BJ (cell line): ENCODE results near the gene GCK. TPM values are rescaled to one million over a fixed set of nuclear protein-coding genes. Genes with fewer than 3 reads are reported as not detected.

ENCODE experiments used
- CTCF ChIA-PET: fragments of 350-600 bp; formaldehyde crosslinking; extraction: SDS; loops from one replicate; lab custom pipeline; 2021; ENCODE audit warnings: antibody characterized with exemption, inconsistent platforms; lab: Yijun Ruan, JAX
- POLR2A ChIA-PET: fragments of 300-600 bp; sonication (Branson Sonifier 250); formaldehyde crosslinking; extraction: SDS; loops from one replicate; lab custom pipeline; 2021; ENCODE audit warnings: antibody characterized with exemption; lab: Charles Lee
- DNase-seq: peaks from one replicate; pipeline ENCODE4 v3.0.0-alpha.2; 2011; ENCODE audit warnings: low read depth
- H3K27me3 ChIP-seq: 2 replicates; pipeline ENCODE4 v1.6.0; 2011; ENCODE audit warnings: low read length; ENCODE audit not compliant: control insufficient read depth, insufficient read depth
- H3K36me3 ChIP-seq: 2 replicates; pipeline ENCODE4 v1.5.1; 2011; ENCODE audit warnings: low read length; ENCODE audit not compliant: control insufficient read depth, insufficient read depth
- H3K4me3 ChIP-seq: 2 replicates; pipeline ENCODE4 v1.5.1; 2011; ENCODE audit warnings: low read depth, mild to moderate bottlenecking, control low read depth, low read length
- polyA plus RNA-seq: library from polyadenylated mRNA; depleted of rRNA; stranded (reverse); fragments of >200 nt; gene quantifications from 2 replicates; pipeline ENCODE4 v1.2.3, GENCODE V29; 2011
- TF ChIP-seq, protein P1 (sequence below): IDR thresholded peaks from 2 replicates; pipeline ENCODE4 v1.5.1; 2011; ENCODE audit warnings: low read depth, mild to moderate bottlenecking, control low read depth, inconsistent platforms, low read length, moderate library complexity; ENCODE audit not compliant: insufficient read depth

Gene GCK
- polyA plus RNA-seq, 1 experiment: 0.40 TPM

GRCh38 chr7:44212581-44213184 is 23.4 kb upstream of the GCK start:
- DNase-seq: no peak
- ChIA-PET POLR2A (interaction anchor here (0.5 kb wide), 1 partner anchor 262 kb away, joined by 9 read pairs; no protein-coding TSS in a partner anchor), CTCF (interaction anchor here (1.3 kb wide), 1 partner anchor 8 kb away, joined by 4 read pairs; no protein-coding TSS in a partner anchor)
- Histone ChIP-seq H3K4me3 (no peak overlapping the region), H3K36me3 (peaks cover 41% of the 10 kb centered on the region), H3K27me3 (no peaks in the 10 kb centered on the region)
- TF ChIP-seq, protein P1, sequence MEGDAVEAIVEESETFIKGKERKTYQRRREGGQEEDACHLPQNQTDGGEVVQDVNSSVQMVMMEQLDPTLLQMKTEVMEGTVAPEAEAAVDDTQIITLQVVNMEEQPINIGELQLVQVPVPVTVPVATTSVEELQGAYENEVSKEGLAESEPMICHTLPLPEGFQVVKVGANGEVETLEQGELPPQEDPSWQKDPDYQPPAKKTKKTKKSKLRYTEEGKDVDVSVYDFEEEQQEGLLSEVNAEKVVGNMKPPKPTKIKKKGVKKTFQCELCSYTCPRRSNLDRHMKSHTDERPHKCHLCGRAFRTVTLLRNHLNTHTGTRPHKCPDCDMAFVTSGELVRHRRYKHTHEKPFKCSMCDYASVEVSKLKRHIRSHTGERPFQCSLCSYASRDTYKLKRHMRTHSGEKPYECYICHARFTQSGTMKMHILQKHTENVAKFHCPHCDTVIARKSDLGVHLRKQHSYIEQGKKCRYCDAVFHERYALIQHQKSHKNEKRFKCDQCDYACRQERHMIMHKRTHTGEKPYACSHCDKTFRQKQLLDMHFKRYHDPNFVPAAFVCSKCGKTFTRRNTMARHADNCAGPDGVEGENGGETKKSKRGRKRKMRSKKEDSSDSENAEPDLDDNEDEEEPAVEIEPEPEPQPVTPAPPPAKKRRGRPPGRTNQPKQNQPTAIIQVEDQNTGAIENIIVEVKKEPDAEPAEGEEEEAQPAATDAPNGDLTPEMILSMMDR: no peak

DNA sequence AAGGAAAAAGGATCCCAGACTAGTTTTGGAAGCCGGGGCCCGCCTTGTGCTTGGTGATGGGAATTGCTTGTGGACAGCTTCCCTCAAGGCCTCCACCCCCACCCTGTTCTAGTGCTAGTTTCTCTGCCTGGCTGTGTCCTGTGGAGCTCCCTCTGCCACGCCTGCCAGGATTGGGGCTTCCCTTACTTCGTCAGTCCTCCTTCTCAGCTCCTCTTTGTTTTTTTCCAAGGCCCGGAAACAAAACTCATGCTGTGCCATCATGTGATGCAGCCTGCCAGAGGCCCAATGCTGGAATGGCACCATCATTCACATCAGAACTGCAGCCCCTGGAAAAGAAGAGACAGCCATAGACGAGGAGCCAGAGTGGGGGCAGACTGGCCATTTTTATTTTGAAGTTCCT is 22.8 kb upstream of the GCK start:
- POLR2A ChIA-PET: interaction anchor here (0.5 kb wide), 1 partner anchor 263 kb away, joined by 9 read pairs; no protein-coding TSS in a partner anchor
- peaks cover 44% of the 10 kb centered on the region for H3K36me3 ChIP-seq
- no peak overlapping the region for H3K4me3 ChIP-seq

GRCh38 chr7:44211126-44211675 is 22.0 kb upstream of the GCK start:
- Histone ChIP-seq H3K27me3 (no peaks in the 10 kb centered on the region), H3K36me3 (peaks cover 48% of the 10 kb centered on the region), H3K4me3 (no peak overlapping the region)
- ChIA-PET CTCF (interaction anchor here (0.7 to 1.0 kb wide), 2 partner anchors 8 to 10 kb away, joined by 3 read pairs; no protein-coding TSS in a partner anchor), POLR2A (no interaction called here)
- no peak for DNase-seq
- TF ChIP-seq, protein P1: no peak

More for the DNA sequence above, 22.8 kb upstream of the GCK start:
- TF ChIP-seq, protein P1: no peak
- CTCF ChIA-PET: interaction anchor here (1.0 to 1.3 kb wide), 2 partner anchors 9 kb away, joined by 3 to 4 read pairs; no protein-coding TSS in a partner anchor
- DNase-seq: no peak
- no peaks in the 10 kb centered on the region for H3K27me3 ChIP-seq

DNA sequence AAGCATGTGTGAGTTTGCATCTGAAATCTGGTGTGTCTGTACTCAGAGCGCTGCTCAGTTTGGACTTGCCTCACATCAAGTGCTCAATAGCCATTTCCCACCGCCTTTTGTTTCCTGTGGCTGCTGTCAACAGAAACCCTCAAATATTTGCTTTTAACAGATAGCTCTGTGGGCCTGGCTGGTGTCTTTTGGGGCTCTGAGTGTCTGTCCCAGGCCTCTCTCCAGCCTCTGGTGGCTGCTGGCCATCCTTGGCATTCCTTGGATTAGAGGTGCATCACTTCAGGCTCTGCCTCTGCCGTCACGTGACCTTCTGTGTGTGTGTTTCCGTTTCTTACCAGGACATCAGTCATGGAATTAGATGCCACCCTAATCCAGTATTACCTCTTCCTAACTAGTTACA is 20.9 kb upstream of the GCK start:
- DNase-seq: no peak
- Histone ChIP-seq H3K36me3 (peaks cover 50% of the 10 kb centered on the region), H3K4me3 (no peak overlapping the region), H3K27me3 (no peaks in the 10 kb centered on the region)
- TF ChIP-seq, protein P1: no peak
- ChIA-PET CTCF (interaction anchor here (0.7 to 1.4 kb wide), 3 partner anchors 8 to 34 kb away, joined by 3 to 4 read pairs (median 3); no protein-coding TSS in a partner anchor), POLR2A (no interaction called here)

DNA sequence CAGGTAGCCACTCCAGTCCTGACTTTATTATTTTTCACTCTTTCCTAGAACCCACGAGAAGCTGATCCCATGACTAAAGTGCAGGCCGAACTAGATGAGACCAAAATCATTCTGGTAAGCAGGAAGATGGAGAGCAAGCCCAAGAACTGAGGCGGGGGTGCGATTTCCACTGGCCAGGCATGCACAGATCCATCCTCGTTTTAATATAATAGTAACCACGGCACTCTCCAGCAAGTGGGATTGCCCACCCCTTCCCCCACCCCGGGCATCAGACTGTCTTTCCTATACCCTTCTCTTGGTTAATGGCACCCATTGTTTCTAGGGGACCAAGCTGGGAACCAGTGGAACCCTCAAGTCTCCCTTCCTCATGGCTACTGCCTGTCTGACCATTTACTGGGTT is 18.8 kb upstream of the GCK start:
- DNase-seq: no peak
- ChIA-PET CTCF (interaction anchor here (1.0 kb wide), 1 partner anchor 13 kb away, joined by 3 read pairs; no protein-coding TSS in a partner anchor), POLR2A (no interaction called here)
- Histone ChIP-seq H3K36me3 (peaks cover 41% of the 10 kb centered on the region), H3K27me3 (no peaks in the 10 kb centered on the region), H3K4me3 (no peak overlapping the region)
- TF ChIP-seq, protein P1: no peak
